OCI-LY1 (cell line): ENCODE measurements around the gene KRT4.

Experiments
- H2AFZ ChIP-seq: fragments of 200-600 bp; sonication (generic), shearing (Covaris generic); 2 replicates; pipeline ENCODE4 v1.6.0; 2014; ENCODE audit warnings: antibody characterized with exemption, mild to moderate bottlenecking, low read length
- H3F3A ChIP-seq: fragments of 200-600 bp; sonication (generic), shearing (Covaris generic); 2 replicates; pipeline ENCODE4 v1.6.0; 2014; ENCODE audit warnings: mild to moderate bottlenecking, antibody characterized with exemption, low read length, moderate library complexity; ENCODE audit not compliant: insufficient read depth
- H3K27ac ChIP-seq: fragments of 200-600 bp; sonication (generic); 2 replicates; pipeline ENCODE4 v1.5.1; 2014; ENCODE audit warnings: low read length, mixed run types, mild to moderate bottlenecking, low read depth; ENCODE audit not compliant: poor library complexity, severe bottlenecking
- H3K27me3 ChIP-seq: fragments of 200-600 bp; sonication (generic); 2 replicates; pipeline ENCODE4 v1.6.0; 2014; ENCODE audit warnings: antibody characterized with exemption, mild to moderate bottlenecking, low read length, moderate library complexity; ENCODE audit not compliant: insufficient read depth
- H3K36me3 ChIP-seq: fragments of 200-600 bp; sonication (generic); 2 replicates; pipeline ENCODE4 v1.6.1; 2014; ENCODE audit warnings: mild to moderate bottlenecking, antibody characterized with exemption, low read length, moderate library complexity, mixed read lengths; ENCODE audit not compliant: insufficient read depth
- H3K4me1 ChIP-seq: fragments of 200-600 bp; sonication (generic); 2 replicates; pipeline ENCODE4 v1.5.1; 2014; ENCODE audit warnings: mild to moderate bottlenecking, low read length, moderate library complexity; ENCODE audit not compliant: insufficient read depth, severe bottlenecking
- H3K4me2 ChIP-seq: fragments of 200-600 bp; sonication (generic), shearing (Covaris generic); 2 replicates; pipeline ENCODE4 v1.6.1; 2014; ENCODE audit warnings: low read length
- H3K4me3 ChIP-seq: fragments of 200-600 bp; sonication (generic); 2 replicates; pipeline ENCODE4 v1.5.1; 2014; ENCODE audit warnings: low read length, low read depth, mild to moderate bottlenecking, mixed read lengths; ENCODE audit not compliant: poor library complexity, severe bottlenecking
- H3K79me2 ChIP-seq: fragments of 200-600 bp; shearing (Covaris generic); 2 replicates; pipeline ENCODE4 v1.6.1; 2016; ENCODE audit warnings: mixed run types, low read length, mixed read lengths; ENCODE audit not compliant: insufficient read depth
- H3K9ac ChIP-seq: fragments of 200-600 bp; sonication (generic), shearing (Covaris generic); 2 replicates; pipeline ENCODE4 v1.6.1; 2014; ENCODE audit warnings: mild to moderate bottlenecking, low read length, mixed read lengths
- H3K9me2 ChIP-seq: fragments of 200-600 bp; sonication (generic), shearing (Covaris generic); 2 replicates; pipeline ENCODE4 v1.6.1; 2014; ENCODE audit warnings: low read depth, mild to moderate bottlenecking, low read length, mixed read lengths
- H3K9me3 ChIP-seq: fragments of 200-600 bp; shearing (Covaris generic); 2 replicates; pipeline ENCODE4 v1.6.1; 2014; ENCODE audit warnings: low read length, mixed read lengths
- H4K20me1 ChIP-seq: fragments of 200-600 bp; sonication (generic), shearing (Covaris generic); 2 replicates; pipeline ENCODE4 v1.6.0; 2016; ENCODE audit warnings: mild to moderate bottlenecking, low read length; ENCODE audit not compliant: insufficient read depth
- EZH2 ChIP-seq: fragments of 200-600 bp; sonication (generic), shearing (Covaris generic); IDR thresholded peaks from 2 replicates; pipeline ENCODE4 v1.8.0; 2017; ENCODE audit warnings: borderline replicate concordance, mixed run types, mild to moderate bottlenecking, antibody characterized with exemption, low read length, moderate library complexity, mixed read lengths
- TF ChIP-seq, protein P1 (sequence below): fragments of 200-600 bp; sonication (generic), shearing (Covaris generic); IDR thresholded peaks from 2 replicates; pipeline ENCODE4 v1.5.1; 2017; ENCODE audit warnings: mild to moderate bottlenecking, antibody characterized with exemption, low read length, moderate library complexity, mixed read lengths

KRT4 gene

DNA sequence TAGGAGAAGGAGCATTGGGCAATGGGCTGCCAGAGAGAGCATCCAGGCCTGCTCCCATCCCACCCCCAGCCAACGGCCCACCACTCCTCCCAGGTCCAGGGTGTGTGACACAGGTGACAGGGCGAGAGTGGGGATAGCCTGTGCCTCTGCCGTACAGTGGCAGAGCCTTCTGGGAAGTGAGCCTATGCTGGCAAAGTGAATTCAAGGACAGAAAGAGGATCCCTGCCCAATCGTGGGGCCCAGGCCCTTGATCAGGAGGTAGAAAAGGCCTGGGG, 20.7 kb upstream of the KRT4 start:
- H3K79me2 ChIP-seq, result no peaks in the 10 kb centered on the region
- H3K36me3 ChIP-seq, result no peaks in the 10 kb centered on the region
- H3K9me2 ChIP-seq, result no peaks in the 10 kb centered on the region
- no peaks in the 10 kb centered on the region for H3K4me1 ChIP-seq
- H3K27me3 ChIP-seq, result peaks cover 9% of the 10 kb centered on the region; the same call in 1 of the 2 replicates
- no peaks in the 10 kb centered on the region for H4K20me1 ChIP-seq
- no peak overlapping the region for H3K9ac ChIP-seq
- H3F3A ChIP-seq, result no peaks in the 10 kb centered on the region
- TF ChIP-seq, protein P1, sequence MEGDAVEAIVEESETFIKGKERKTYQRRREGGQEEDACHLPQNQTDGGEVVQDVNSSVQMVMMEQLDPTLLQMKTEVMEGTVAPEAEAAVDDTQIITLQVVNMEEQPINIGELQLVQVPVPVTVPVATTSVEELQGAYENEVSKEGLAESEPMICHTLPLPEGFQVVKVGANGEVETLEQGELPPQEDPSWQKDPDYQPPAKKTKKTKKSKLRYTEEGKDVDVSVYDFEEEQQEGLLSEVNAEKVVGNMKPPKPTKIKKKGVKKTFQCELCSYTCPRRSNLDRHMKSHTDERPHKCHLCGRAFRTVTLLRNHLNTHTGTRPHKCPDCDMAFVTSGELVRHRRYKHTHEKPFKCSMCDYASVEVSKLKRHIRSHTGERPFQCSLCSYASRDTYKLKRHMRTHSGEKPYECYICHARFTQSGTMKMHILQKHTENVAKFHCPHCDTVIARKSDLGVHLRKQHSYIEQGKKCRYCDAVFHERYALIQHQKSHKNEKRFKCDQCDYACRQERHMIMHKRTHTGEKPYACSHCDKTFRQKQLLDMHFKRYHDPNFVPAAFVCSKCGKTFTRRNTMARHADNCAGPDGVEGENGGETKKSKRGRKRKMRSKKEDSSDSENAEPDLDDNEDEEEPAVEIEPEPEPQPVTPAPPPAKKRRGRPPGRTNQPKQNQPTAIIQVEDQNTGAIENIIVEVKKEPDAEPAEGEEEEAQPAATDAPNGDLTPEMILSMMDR, result no peak
- no peak for TF ChIP-seq EZH2
- no peak overlapping the region for H3K4me2 ChIP-seq
- H3K4me3 ChIP-seq, result no peak overlapping the region
- H2AFZ ChIP-seq, result no peak overlapping the region
- no peaks in the 10 kb centered on the region for H3K9me3 ChIP-seq
- no peak overlapping the region for H3K27ac ChIP-seq

DNA sequence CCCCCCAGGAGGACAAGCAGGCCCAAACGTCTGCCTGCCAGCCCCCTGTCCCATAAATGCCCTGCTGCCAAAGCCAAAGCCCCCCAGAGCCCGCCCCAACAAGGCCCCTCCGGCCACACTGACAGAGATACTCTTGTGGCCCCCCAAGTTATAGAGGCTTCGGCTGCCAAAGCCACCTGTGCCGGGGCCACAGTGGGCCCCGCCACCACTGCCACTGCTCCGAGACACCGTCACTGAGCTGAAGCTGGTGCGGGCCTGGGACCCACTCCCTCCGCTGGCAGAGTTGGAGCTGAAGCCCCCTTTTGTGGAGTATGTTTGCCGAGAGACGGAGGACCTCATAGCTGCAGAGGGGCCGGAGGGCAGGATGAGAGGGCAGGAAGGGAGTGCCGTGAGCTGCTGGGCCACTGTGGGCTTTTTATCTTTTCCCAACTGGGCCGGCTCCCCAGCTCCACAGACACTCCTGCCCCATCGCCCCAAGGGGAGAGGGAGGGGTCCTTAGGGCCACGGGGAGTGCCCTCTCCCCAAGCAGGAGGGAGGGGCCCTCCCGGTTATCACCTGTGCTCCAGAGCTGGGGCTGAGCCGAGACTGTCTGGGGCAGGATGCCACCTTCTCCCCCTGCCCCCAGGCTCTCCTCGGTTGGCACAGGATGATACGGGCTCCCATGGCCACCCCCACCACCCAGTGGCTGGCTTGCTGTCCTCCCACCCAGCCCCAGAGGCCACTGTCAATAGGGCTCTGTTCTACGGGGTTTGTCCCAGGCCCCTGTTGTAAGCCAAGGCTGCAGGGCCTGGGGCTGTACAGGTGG, 20.2 kb upstream of the KRT4 start, which contains the start of gene KRT79:
KRT79 (minus strand) TSS at position 390 of the 805 bp plus-strand sequence; CDS start at position 339, 51 bp downstream.
- Histone ChIP-seq H3K9me2 (no peaks in the 10 kb centered on the region), H3K4me1 (no peaks in the 10 kb centered on the region), H2AFZ (no peak within 1 kb of the TSS), H3K36me3 (no peaks in the 10 kb centered on the region), H4K20me1 (no peaks in the 10 kb centered on the region), H3K79me2 (no peaks in the 10 kb centered on the region), H3K27me3 (peaks cover 9% of the 10 kb centered on the region; the same call in 1 of the 2 replicates), H3K27ac (no peak within 1 kb of the TSS), H3K9ac (no peak within 1 kb of the TSS), H3K4me2 (no peak within 1 kb of the TSS), H3F3A (no peaks in the 10 kb centered on the region), H3K4me3 (no peak within 1 kb of the TSS), H3K9me3 (no peaks in the 10 kb centered on the region)
- TF ChIP-seq EZH2, result no peak
- TF ChIP-seq, protein P1, result no peak

DNA sequence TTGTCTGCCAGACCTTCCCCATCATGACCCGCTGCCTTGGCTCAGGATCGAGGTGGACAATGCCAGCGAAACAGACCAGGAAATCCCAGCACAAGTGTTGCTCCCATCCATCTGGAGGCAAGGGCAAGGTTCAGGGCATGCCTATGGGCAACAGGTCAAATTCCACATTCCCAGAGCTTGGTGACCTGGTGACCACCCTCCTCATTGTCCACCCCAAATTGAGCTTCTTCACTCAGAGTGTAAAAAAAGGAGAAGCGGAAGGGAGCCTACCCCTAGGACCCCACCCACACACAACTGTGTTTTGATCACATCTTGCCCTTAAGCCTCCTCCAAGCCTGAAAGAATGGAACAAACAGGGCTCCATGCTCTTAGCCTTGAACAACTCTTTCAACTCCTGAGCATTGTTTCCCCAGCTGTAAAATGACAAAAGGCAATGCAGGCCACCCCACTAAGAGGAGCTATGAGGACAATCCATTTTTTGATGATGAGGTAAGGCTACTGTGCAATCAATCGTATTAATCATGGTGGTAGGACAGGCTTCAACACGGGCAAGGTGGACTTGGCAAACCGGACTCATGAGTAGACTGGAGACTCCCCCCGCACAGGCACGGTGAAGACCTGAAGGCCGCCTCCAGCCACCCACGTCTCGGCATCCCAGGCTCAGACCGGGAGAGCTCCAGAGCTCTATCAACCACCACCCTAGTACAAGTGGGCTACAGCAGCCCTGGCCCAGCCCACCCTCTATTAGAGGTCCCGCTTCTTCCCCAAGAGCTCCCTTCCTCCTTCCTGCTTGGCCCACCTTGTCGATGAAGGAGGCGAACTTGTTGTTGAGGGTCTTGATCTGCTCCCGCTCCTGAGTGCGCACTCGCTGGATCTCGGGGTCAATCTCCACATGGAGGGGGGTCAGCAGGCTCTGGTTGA, 19.3 kb upstream of the KRT4 start:
- H3K79me2 ChIP-seq, result no peaks in the 10 kb centered on the region

More for the DNA sequence above, 19.3 kb upstream of the KRT4 start:
- H2AFZ ChIP-seq, result no peak overlapping the region
- TF ChIP-seq, protein P1, result no peak
- TF ChIP-seq EZH2, result no peak
- H4K20me1 ChIP-seq, result no peaks in the 10 kb centered on the region
- H3K9me3 ChIP-seq, result no peaks in the 10 kb centered on the region
- H3K27ac ChIP-seq, result no peak overlapping the region
- no peak overlapping the region for H3K4me3 ChIP-seq
- no peak overlapping the region for H3K4me2 ChIP-seq
- no peaks in the 10 kb centered on the region for H3K4me1 ChIP-seq
- H3F3A ChIP-seq, result no peaks in the 10 kb centered on the region
- H3K9ac ChIP-seq, result no peak overlapping the region
- H3K27me3 ChIP-seq, result peaks cover 9% of the 10 kb centered on the region; the same call in 1 of the 2 replicates
- H3K9me2 ChIP-seq, result no peaks in the 10 kb centered on the region
- no peaks in the 10 kb centered on the region for H3K36me3 ChIP-seq
